B cell (primary cell): Measurements from ENCODE around the gene TXK. TPM values are rescaled to one million over a fixed set of nuclear protein-coding genes. Genes with fewer than 3 reads are reported as not detected.

ENCODE experiments used
- ATAC-seq: fragments of 200-7000 bp; cut with Tn5 transposase; one replicate; pipeline ENCODE4 v1.10.0; 2021; ENCODE audit warnings: low read depth, mild to moderate bottlenecking, moderate number of reproducible peaks, moderate library complexity
- CTCF ChIA-PET: fragments of 350-600 bp; sonication (Branson Sonifier 250); formaldehyde crosslinking; loops from one replicate; lab custom pipeline; 2021; ENCODE audit warnings: antibody characterized with exemption, inconsistent platforms; lab: Charles Lee
- POLR2A ChIA-PET: fragments of 350-600 bp; sonication (Branson Sonifier 250); formaldehyde crosslinking; loops from one replicate; lab custom pipeline; 2021; ENCODE audit warnings: antibody characterized with exemption; lab: Charles Lee
- DNase-seq: peaks from one replicate; pipeline ENCODE4 v3.0.0; 2013
- H2AFZ ChIP-seq: 2 replicates; pipeline ENCODE4 v1.6.1; 2012; ENCODE audit warnings: mild to moderate bottlenecking, low read depth, low read length; ENCODE audit not compliant: insufficient read depth, poor library complexity, severe bottlenecking
- H3K27ac ChIP-seq, 2 donors: 1 replicate in 1 of 2; 2 replicates in 1 of 2; pipeline ENCODE4 v1.5.1; 2012 to 2013; ENCODE audit warnings: low read length in 2 of 2, mild to moderate bottlenecking in 2 of 2, moderate library complexity in 1 of 2
- H3K27me3 ChIP-seq, 4 experiments: fragments of 200-600 bp in 1 of 4; sonication (generic) in 1 of 4; replicated peaks in 1 of 4; 1 replicate in 2 of 4; 2 replicates in 2 of 4; pipeline versions ENCODE4 v1.6.1 to v1.7.0; 2013 to 2016; ENCODE audit warnings: low read length in 3 of 4, mild to moderate bottlenecking in 2 of 4, mixed read lengths in 1 of 4, moderate library complexity in 1 of 4; ENCODE audit not compliant: insufficient read depth in 4 of 4, control insufficient read depth in 3 of 4; ENCODE audit errors: control extremely low read depth in 1 of 4
- H3K36me3 ChIP-seq, 2 experiments: replicated peaks in 1 of 2; 1 replicate in 1 of 2; 2 replicates in 1 of 2; pipeline versions ENCODE4 v1.6.1 to v1.7.1; 2013; ENCODE audit warnings: low read length in 1 of 2; ENCODE audit not compliant: insufficient read depth in 2 of 2, control insufficient read depth in 1 of 2; ENCODE audit errors: control extremely low read depth in 1 of 2, extremely low read depth in 1 of 2
- H3K4me1 ChIP-seq, 2 donors: fragments of 200-600 bp in 1 of 2; sonication (generic) in 1 of 2; 1 replicate in 1 of 2; 2 replicates in 1 of 2; pipeline versions ENCODE4 v1.5.1 to v1.6.1; 2013 to 2017; ENCODE audit warnings: low read length in 2 of 2; ENCODE audit not compliant: control insufficient read depth in 2 of 2, insufficient read depth in 2 of 2
- H3K4me2 ChIP-seq: replicated peaks from 2 replicates; pipeline ENCODE3; 2012; ENCODE audit warnings: mild to moderate bottlenecking, low read depth, low read length; ENCODE audit not compliant: poor library complexity, severe bottlenecking
- H3K4me3 ChIP-seq, 5 experiments: fragments of 200-600 bp in 1 of 5; sonication (generic) in 1 of 5; 1 replicate in 3 of 5; 2 replicates in 2 of 5; pipeline versions ENCODE4 v1.5.1 to v1.7.0; 2011 to 2016; ENCODE audit warnings: low read length in 4 of 5, mild to moderate bottlenecking in 4 of 5, low read depth in 2 of 5, control low read depth in 1 of 5, moderate library complexity in 1 of 5; ENCODE audit not compliant: insufficient read depth in 1 of 5; ENCODE audit errors: control extremely low read depth in 1 of 5, extremely low read depth in 1 of 5
- H3K79me2 ChIP-seq: fragments of 200-600 bp; sonication (generic); one replicate; pipeline ENCODE4 v1.6.0; 2016; ENCODE audit warnings: low read length; ENCODE audit not compliant: control insufficient read depth, insufficient read depth
- H3K9ac ChIP-seq: fragments of 200-600 bp; sonication (generic); 2 replicates; pipeline ENCODE4 v1.6.1; 2017; ENCODE audit warnings: mild to moderate bottlenecking, low read length, moderate library complexity
- H3K9me3 ChIP-seq, 3 donors: one replicate each; pipeline versions ENCODE4 v1.6.1 to v1.7.1; 2013; ENCODE audit warnings: low read length in 2 of 3; ENCODE audit not compliant: control insufficient read depth in 2 of 3, insufficient read depth in 1 of 3; ENCODE audit errors: control extremely low read depth in 1 of 3
- H4K20me1 ChIP-seq: 2 replicates; pipeline ENCODE4 v1.6.0; 2012; ENCODE audit warnings: mild to moderate bottlenecking, low read length; ENCODE audit not compliant: insufficient read depth, control insufficient read depth, poor library complexity, severe bottlenecking
- H3K27ac Mint-ChIP-seq: one replicate; pipeline ENCODE4 v1.8.0; 2021; ENCODE audit warnings: mixed read lengths
- H3K27me3 Mint-ChIP-seq: one replicate; pipeline ENCODE4 v1.8.0; 2021; ENCODE audit warnings: mixed read lengths
- H3K4me1 Mint-ChIP-seq: one replicate; pipeline ENCODE4 v1.8.0; 2021; ENCODE audit warnings: mixed read lengths
- H3K4me3 Mint-ChIP-seq: one replicate; pipeline ENCODE4 v1.8.0; 2021; ENCODE audit warnings: mixed read lengths
- H3K9me3 Mint-ChIP-seq: one replicate; pipeline ENCODE4 v1.8.0; 2022; ENCODE audit warnings: mixed read lengths; ENCODE audit not compliant: insufficient read depth
- EZH2 ChIP-seq: IDR thresholded peaks from 2 replicates; pipeline ENCODE4 v1.6.1; 2012; ENCODE audit warnings: borderline replicate concordance, low read depth, mild to moderate bottlenecking, moderate library complexity, low read length; ENCODE audit not compliant: insufficient read depth, poor library complexity, severe bottlenecking
- WGBS: methylation state at CpG from one replicate; pipeline ENCODE4 v1.1.5; 2013; ENCODE audit warnings: missing lambda C conversion rate; ENCODE audit not compliant: insufficient coverage; 5-methylcytosine and 5-hydroxymethylcytosine counted together
- intact Hi-C: fragments of 100-400 bp; cut with micrococcal nuclease; formaldehyde crosslinking; loops from one replicate; pipeline ENCODE4 v1.10.0; 2022
- polyA plus RNA-seq: library from polyadenylated mRNA; depleted of rRNA; stranded (reverse); fragments of >200 nt; gene quantifications from 2 replicates; pipeline ENCODE4 v1.2.3, GENCODE V29; 2012
- total RNA-seq, 2 donors: library from RNA; stranded (reverse); fragments of 120-200 nt in 1 of 2; gene quantifications; 1 replicate in 1 of 2; 2 replicates in 1 of 2; pipeline versions ENCODE4 v1.2.3 to v1.2.4, GENCODE V29; 2013 to 2022
- TF ChIP-seq, protein P1 (sequence below): fragments of 200-600 bp; IDR thresholded peaks from one replicate; pipeline ENCODE4 v1.8.0; 2022; ENCODE audit warnings: antibody characterized with exemption, mild to moderate bottlenecking

Gene TXK
- total and polyA plus RNA-seq, 2 donors (not counting 1 experiment from before 2014, with no cell fraction given) = 0.79 to 1.1 TPM

DNA sequence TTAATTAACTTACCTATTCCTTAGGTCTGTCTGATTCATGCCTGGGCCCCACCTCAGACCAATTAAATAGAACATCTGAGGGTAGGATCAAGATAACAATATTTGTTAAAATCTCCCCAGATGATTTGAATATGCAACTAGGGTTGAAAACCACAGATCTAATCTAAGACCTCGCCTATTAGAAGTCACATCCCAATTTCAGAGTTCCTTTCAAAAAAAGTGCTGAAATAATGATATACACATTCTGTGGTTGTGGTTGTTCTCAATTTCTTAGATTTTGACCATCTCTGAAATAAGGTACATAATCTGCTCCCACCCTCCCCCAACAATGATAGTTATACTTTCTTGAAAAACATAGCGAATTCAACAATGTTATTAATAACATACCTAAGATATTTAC is 89.8 kb downstream of the TXK start:
- Histone ChIP-seq H3K79me2 (no peaks in the 10 kb centered on the region), H2AFZ (no peak overlapping the region), H3K4me2 (peak overlapping the region; percentile 36), H3K27ac (no peak overlapping the region), H3K27me3 (peaks cover 0 to 24% (median 11%) of the 10 kb centered on the region in 4 experiments), H3K36me3 (no peaks in the 10 kb centered on the region), H3K4me3 (peak overlapping the region in 1 of 5 experiments; percentile 9), H3K9ac (no peak overlapping the region), H4K20me1 (peaks cover 7% of the 10 kb centered on the region), H3K9me3 (no peaks in the 10 kb centered on the region), H3K4me1 (peaks cover 58 to 65% of the 10 kb centered on the region in 2 donors)
- Mint-ChIP-seq H3K4me1 (peaks cover 62% of the 10 kb centered on the region), H3K9me3 (no peaks in the 10 kb centered on the region), H3K4me3 (no peak overlapping the region), H3K27me3 (peaks cover 40% of the 10 kb centered on the region), H3K27ac (no peak overlapping the region)
- DNase-seq (no peak), ATAC-seq (no peak)
- CTCF ChIA-PET = interaction anchor here (0.7 to 6.4 kb wide), 4 partner anchors 9 to 560 kb away, joined by 4 to 86 read pairs (median 7); no protein-coding TSS in a partner anchor
- TF ChIP-seq EZH2 = no peak
- TF ChIP-seq, protein P1, sequence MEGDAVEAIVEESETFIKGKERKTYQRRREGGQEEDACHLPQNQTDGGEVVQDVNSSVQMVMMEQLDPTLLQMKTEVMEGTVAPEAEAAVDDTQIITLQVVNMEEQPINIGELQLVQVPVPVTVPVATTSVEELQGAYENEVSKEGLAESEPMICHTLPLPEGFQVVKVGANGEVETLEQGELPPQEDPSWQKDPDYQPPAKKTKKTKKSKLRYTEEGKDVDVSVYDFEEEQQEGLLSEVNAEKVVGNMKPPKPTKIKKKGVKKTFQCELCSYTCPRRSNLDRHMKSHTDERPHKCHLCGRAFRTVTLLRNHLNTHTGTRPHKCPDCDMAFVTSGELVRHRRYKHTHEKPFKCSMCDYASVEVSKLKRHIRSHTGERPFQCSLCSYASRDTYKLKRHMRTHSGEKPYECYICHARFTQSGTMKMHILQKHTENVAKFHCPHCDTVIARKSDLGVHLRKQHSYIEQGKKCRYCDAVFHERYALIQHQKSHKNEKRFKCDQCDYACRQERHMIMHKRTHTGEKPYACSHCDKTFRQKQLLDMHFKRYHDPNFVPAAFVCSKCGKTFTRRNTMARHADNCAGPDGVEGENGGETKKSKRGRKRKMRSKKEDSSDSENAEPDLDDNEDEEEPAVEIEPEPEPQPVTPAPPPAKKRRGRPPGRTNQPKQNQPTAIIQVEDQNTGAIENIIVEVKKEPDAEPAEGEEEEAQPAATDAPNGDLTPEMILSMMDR = no peak
- intact Hi-C loops = loop anchor here (10.0 kb wide), 2 partner anchors 129 to 151 kb away; partner anchors contain the start of gene NFXL1
- no CpG with 5 or more reads among the region's 2 CpGs for WGBS
- POLR2A ChIA-PET = no interaction called here

GRCh38 chr4:48043504-48043903 is 90.5 kb downstream of the TXK start:
- peaks cover 0 to 21% (median 11%) of the 10 kb centered on the region in 4 experiments for H3K27me3 ChIP-seq
- Mint-ChIP-seq H3K4me1 (peaks cover 60% of the 10 kb centered on the region), H3K27ac (no peak overlapping the region), H3K4me3 (no peak overlapping the region), H3K27me3 (peaks cover 38% of the 10 kb centered on the region), H3K9me3 (no peaks in the 10 kb centered on the region)
- H3K27ac ChIP-seq = no peak overlapping the region
- 100% methylated on average over 2 of the region's 2 CpGs for WGBS
- ATAC-seq = no peak
- no peak for DNase-seq
- TF ChIP-seq, protein P1 = no peak
- TF ChIP-seq EZH2 = no peak
- no peak overlapping the region for H3K4me2 ChIP-seq
- H3K36me3 ChIP-seq = no peaks in the 10 kb centered on the region
- no peak overlapping the region for H3K9ac ChIP-seq
- intact Hi-C loops = loop anchor here (10.0 kb wide), 2 partner anchors 129 to 151 kb away; partner anchors contain the start of gene NFXL1
- ChIA-PET CTCF (interaction anchor here (1.7 to 2.3 kb wide), 2 partner anchors 9 to 41 kb away, joined by 4 to 9 read pairs; no protein-coding TSS in a partner anchor), POLR2A (no interaction called here)
- no peaks in the 10 kb centered on the region for H3K9me3 ChIP-seq
- H2AFZ ChIP-seq = no peak overlapping the region
- H3K79me2 ChIP-seq = no peaks in the 10 kb centered on the region
- H4K20me1 ChIP-seq = peaks cover 7% of the 10 kb centered on the region
- no peak overlapping the region for H3K4me3 ChIP-seq
- peaks cover 55 to 58% of the 10 kb centered on the region in 2 donors for H3K4me1 ChIP-seq
